ENCODE results near the gene UAP1L1. TPM values are rescaled to one million over a fixed set of nuclear protein-coding genes. Genes with fewer than 3 reads are reported as not detected.

Gene UAP1L1
- total and polyA plus RNA-seq, 9 of the 15 experiments (the other 6 are each of a cell fraction or from before 2014, with no cell fraction given): 0.20 to 8.6 (median 3.7) TPM

GRCh38 chr9:137113385-137114159 lies 36.3 kb downstream of the UAP1L1 start:
- FAIRE-seq (no peak), ATAC-seq (0 out of 3 replicates have a peak, but pooled peaks have one; percentile 7), DNase-seq (ENCODE audit: extremely low read depth in 1 of 4, low spot score in 3 of 4) (peak in 3 of 4 experiments; percentile 48 to 65 (median 62))
- Histone ChIP-seq H3K4me1 (replicated peaks in 1 of 2; ENCODE audit: control insufficient read depth in 2 of 2, insufficient read depth in 2 of 2, low read length in 2 of 2) (peaks cover 18 to 83% of the 10 kb centered on the region in 2 experiments), H2AFZ (ENCODE audit: low read depth, low read length) (no peak overlapping the region), H3K4me2 (ENCODE audit: insufficient read depth, low read length) (peak overlapping the region; percentile 52), H3K4me3 (peak overlapping the region; percentile 35; the same call in 1 of the 2 replicates), H3K9ac (ENCODE audit: insufficient read depth in 1 of 2, low read depth in 2 of 2, low read length in 2 of 2) (peak overlapping the region in 1 of 2 experiments; percentile 97; a peak in 3 of 4 replicates), H3K9me1 (ENCODE audit: control insufficient read depth, insufficient read depth, low read length) (no peaks in the 10 kb centered on the region), H3K27ac (ENCODE audit: extremely low read depth, low read depth, low read length) (peak overlapping the region; percentile 46; the same call in 1 of the 3 replicates), H3K79me2 (ENCODE audit: control insufficient read depth, insufficient read depth, low read length) (peaks cover 27% of the 10 kb centered on the region), H3K9me3 (replicated peaks; ENCODE audit: control insufficient read depth, insufficient read depth, low read depth, low read length) (no peaks in the 10 kb centered on the region), H3K36me3 (ENCODE audit: control insufficient read depth, insufficient read depth, low read length) (peaks cover 50% of the 10 kb centered on the region; the same call in 2 of the 3 replicates), H3K27me3 (ENCODE audit: control insufficient read depth in 2 of 2, insufficient read depth in 2 of 2, low read length in 2 of 2) (no peaks in the 10 kb centered on the region), H4K20me1 (replicated peaks; ENCODE audit: control insufficient read depth, insufficient read depth, low read length) (no peaks in the 10 kb centered on the region)
- POLR2A ChIA-PET: interaction anchor here (0.6 to 0.9 kb wide), 5 partner anchors 14 to 464 kb away, joined by 3 to 5 read pairs (median 3); no protein-coding TSS in a partner anchor
- BruUV-seq (replicated peaks): TSS peak; percentile 65
- intact Hi-C loops (cut with micrococcal nuclease): no loop called here
- in situ Hi-C loops (cut with MboI): no loop called here
- CTCF ChIA-PET (ENCODE audit: low intra/inter-chr PET ratio): no interaction called here
- WGBS (ENCODE audit: insufficient coverage, low coverage, missing lambda C conversion rate): 70% methylated on average over 12 of the region's 66 CpGs
- no peak for TF ChIP-seq KLF16 (IDR thresholded peaks at IDR 0.05)
- peak; percentile 93 for TF ChIP-seq ZFP36 (IDR thresholded peaks at IDR 0.05; ENCODE audit: low read depth, low read length, partially characterized antibody)
- peak; percentile 31; the same call in 1 of the 2 replicates for TF ChIP-seq POLR2G (IDR thresholded peaks at IDR 0.05; ENCODE audit: low read depth, low read length)
- TF ChIP-seq RCOR1 (IDR thresholded peaks at IDR 0.05; ENCODE audit: borderline replicate concordance in 1 of 2, low read depth in 2 of 2, low read length in 2 of 2): 0 out of 4 replicates have a peak, but pooled peaks of 1 of the 2 experiments have one; percentile 6
- TF ChIP-seq TGIF2 (CRISPR knock-in tag; IDR thresholded peaks at IDR 0.05): no peak
- no peak for TF ChIP-seq TCF15 (CRISPR knock-in tag; IDR thresholded peaks at IDR 0.05)
- TF ChIP-seq HNRNPLL (IDR thresholded peaks at IDR 0.05; ENCODE audit: low read depth, low read length, poor library complexity, severe bottlenecking): peak; percentile 96
- no peak for TF ChIP-seq HMGXB4 (CRISPR knock-in tag; IDR thresholded peaks at IDR 0.05)
- TF ChIP-seq CAMTA2 (CRISPR knock-in tag; conservative IDR thresholded peaks at IDR 0.05): 0 out of 2 replicates have a peak, but pooled peaks have one; percentile 36
- TF ChIP-seq PTBP1 (IDR thresholded peaks at IDR 0.05; ENCODE audit: low read depth, low read length): no peak
- TF ChIP-seq ZBTB7A (IDR thresholded peaks at IDR 0.05; ENCODE audit: borderline replicate concordance, control insufficient read depth, low read depth, low read length): peak; percentile 67; the same call in 1 of the 2 replicates
- no peak for TF ChIP-seq PRPF4 (IDR thresholded peaks at IDR 0.05; ENCODE audit: insufficient read depth, low read depth, low read length, poor library complexity, severe bottlenecking)
- TF ChIP-seq RBM15 (IDR thresholded peaks at IDR 0.05; ENCODE audit: insufficient read depth, low read length): no peak
- no peak for TF ChIP-seq ZNF707 (CRISPR knock-in tag; conservative IDR thresholded peaks at IDR 0.05)
- peak; percentile 20 to 61 for TF ChIP-seq E2F6 (IDR thresholded peaks at IDR 0.05; ENCODE audit: borderline replicate concordance in 1 of 2, extremely low read depth in 1 of 2, insufficient read depth in 1 of 2, insufficient read length in 1 of 2, low read depth in 1 of 2, low read length in 1 of 2, poor library complexity in 1 of 2, severe bottlenecking in 1 of 2)
- peak; percentile 50; the same call in 1 of the 2 replicates for TF ChIP-seq SPI1 (IDR thresholded peaks at IDR 0.05; ENCODE audit: borderline replicate concordance, low read depth, low read length)

Measured in K562 (cell line).